Uterus (tissue), 4 donors: ENCODE data around the gene C2orf78. TPM values are rescaled to one million over a fixed set of nuclear protein-coding genes. Genes with fewer than 3 reads are reported as not detected.
"Not testable (repeated sequence)": the region's sequence is repeated elsewhere in the genome, so short reads cannot be mapped to it uniquely, and the experiment has no call there.

Source experiments
- DNase-seq, 2 donors: peaks; one replicate each; pipeline ENCODE4 v3.0.0-alpha.2; 2019 to 2020
- H3K27ac ChIP-seq, 2 donors: fragments of 200-600 bp; sonication (generic); 1 replicate in 1 of 2; 2 replicates in 1 of 2; pipeline ENCODE4 v1.5.1; 2016 to 2018
- H3K27me3 ChIP-seq, 2 donors: fragments of 200-600 bp; sonication (generic); one replicate each; pipeline ENCODE4 v1.5.1; 2018 to 2019; ENCODE audit warnings: control low read depth in 1 of 2
- H3K36me3 ChIP-seq, 2 donors: fragments of 200-600 bp; sonication (generic); one replicate each; pipeline ENCODE4 v1.5.1; 2019; ENCODE audit warnings: control low read depth in 1 of 2
- H3K4me1 ChIP-seq, 2 donors: fragments of 200-600 bp; sonication (generic); one replicate each; pipeline ENCODE4 v1.5.1; 2018 to 2019; ENCODE audit warnings: control low read depth in 1 of 2
- H3K4me3 ChIP-seq, 2 donors: fragments of 200-600 bp; sonication (generic); 1 replicate in 1 of 2; 2 replicates in 1 of 2; pipeline ENCODE4 v1.5.1; 2018 to 2019; ENCODE audit warnings: mild to moderate bottlenecking in 1 of 2
- H3K9me3 ChIP-seq, 2 donors: fragments of 200-600 bp; sonication (generic); one replicate each; pipeline ENCODE4 v1.5.1; 2019; ENCODE audit warnings: control low read depth in 1 of 2
- POLR2A ChIP-seq, 2 donors: fragments of 450-650 bp; IDR thresholded peaks; one replicate each; pipeline ENCODE4 v1.6.1; 2016; ENCODE audit warnings: antibody characterized with exemption in 2 of 2, mild to moderate bottlenecking in 1 of 2, moderate library complexity in 1 of 2
- intact Hi-C: fragments of 100-400 bp; cut with DNase I; formaldehyde crosslinking; loops from one replicate; pipeline ENCODE4 v1.15.1; 2023; ENCODE audit warnings: low total_unique reads
- total RNA-seq, 4 donors: library from RNA; depleted of rRNA in 3 of 4; stranded (reverse); fragments of >200 nt in 3 of 4; gene quantifications; one replicate each; pipeline versions ENCODE4 v1.1.0 to v1.2.4, GENCODE V29; 2014 to 2023
- TF ChIP-seq, protein P1 (sequence below), 4 experiments: fragments of 200-600 bp in 2 of 4; fragments of 450-650 bp in 2 of 4; sonication (generic) in 2 of 4; IDR thresholded peaks; one replicate each; pipeline ENCODE4 v1.5.1; 2016 to 2019; ENCODE audit warnings: antibody characterized with exemption in 4 of 4, mild to moderate bottlenecking in 2 of 4, moderate library complexity in 1 of 4
- donor health status: DM: yes; HTN: yes; CAD: no.

The C2orf78 gene, protein sequence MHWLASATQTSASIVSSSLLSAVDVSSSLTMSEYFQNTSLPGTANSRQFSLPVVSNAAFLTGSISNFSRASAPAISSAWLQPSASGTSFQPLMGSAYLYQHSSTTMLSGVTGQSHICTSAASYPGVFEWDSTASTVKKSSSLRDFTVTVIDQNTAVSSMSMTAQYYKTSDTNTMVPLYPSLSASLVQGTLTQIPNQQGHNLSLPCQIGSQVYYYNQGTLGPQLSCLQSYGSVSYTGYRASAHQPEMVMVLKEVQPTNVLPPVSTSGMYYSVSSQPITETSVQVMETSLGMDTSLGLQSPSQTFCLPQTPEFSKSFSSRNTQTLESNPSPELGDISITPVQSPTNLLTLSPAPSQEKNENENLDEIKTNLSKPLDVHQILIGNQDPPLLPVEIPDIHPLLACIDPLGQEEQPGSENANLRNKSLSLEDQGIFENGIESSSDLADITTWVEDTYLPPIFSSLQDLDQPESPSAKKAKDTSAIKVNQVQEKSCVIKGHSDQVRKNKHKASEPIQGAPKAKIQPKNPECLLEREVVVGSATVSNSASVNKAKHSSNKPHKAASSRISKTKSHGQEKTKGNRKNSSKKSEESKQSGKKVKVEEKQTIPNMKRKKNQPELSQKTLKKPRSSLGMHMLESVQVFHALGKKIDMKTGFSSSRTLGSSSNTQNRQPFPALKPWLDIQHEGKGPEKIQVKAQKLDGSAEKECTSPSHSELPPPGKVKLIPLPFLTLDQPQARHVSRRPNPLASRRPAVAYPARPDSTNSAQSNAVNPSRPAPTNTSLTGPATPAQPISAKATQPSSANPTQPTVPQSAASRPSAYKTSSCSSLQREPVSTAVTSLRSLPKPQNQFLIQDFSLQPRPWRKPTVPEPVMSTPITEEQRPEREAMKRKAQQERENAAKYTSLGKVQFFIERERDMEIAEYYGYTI
- total RNA-seq: not detected

DNA sequence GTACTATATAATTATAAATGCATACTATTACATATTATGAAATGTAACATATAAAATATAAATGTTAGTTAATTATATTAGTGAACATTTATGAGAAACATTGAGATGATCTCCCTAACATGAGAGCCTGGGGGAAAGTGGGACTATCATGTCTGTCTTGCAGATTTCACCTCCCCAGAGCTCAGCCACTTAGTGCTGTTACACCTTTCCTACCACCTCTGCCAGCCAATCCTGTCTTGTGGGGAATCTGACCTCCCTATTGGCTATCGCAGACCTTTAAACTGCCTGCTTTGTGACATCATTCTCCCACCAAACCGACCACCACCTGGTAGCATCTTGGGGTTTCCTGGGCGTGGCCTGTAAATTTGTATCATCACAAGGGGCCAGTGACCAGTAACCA lies at the start of gene C2orf78:
TSS of gene C2orf78 (plus strand) at position 301 of the 400 bp plus-strand sequence. CDS start 127 bp downstream, outside the sequence.
- H3K27me3 ChIP-seq, H3K27ac ChIP-seq, H3K9me3 ChIP-seq, H3K4me1 ChIP-seq, H3K36me3 ChIP-seq, DNase-seq, H3K4me3 ChIP-seq, intact Hi-C loops: not testable (repeated sequence)

DNA sequence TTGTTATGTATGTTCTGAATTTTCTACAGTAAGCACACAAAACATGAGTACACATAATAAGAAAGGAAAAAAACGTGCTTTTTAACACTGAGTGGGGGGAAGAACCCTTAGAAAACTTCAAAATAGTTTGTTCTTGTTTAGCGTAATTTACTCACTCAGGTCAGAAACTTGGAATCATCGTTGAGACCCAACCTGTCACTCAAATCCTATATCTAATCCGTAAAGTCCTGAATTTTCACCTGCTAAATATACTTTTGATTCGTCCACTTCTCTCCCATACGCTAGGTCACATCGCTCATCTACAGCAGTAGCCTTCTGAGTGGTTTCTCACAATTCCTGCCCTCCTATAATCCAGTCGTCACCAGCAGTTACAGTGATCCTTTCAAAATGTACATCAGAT lies 47.6 kb upstream of the C2orf78 start:
- no peaks in the 10 kb centered on the region for H3K4me1 ChIP-seq
- no peaks in the 10 kb centered on the region for H3K27me3 ChIP-seq
- TF ChIP-seq POLR2A (IDR thresholded peaks at IDR 0.05): no peak
- DNase-seq: no peak
- peak overlapping the region; percentile 64 to 80 for H3K4me3 ChIP-seq
- peak overlapping the region; percentile 67 to 70 for H3K27ac ChIP-seq
- H3K9me3 ChIP-seq: no peaks in the 10 kb centered on the region
- intact Hi-C loops: no loop called here
- no peaks in the 10 kb centered on the region for H3K36me3 ChIP-seq

DNA sequence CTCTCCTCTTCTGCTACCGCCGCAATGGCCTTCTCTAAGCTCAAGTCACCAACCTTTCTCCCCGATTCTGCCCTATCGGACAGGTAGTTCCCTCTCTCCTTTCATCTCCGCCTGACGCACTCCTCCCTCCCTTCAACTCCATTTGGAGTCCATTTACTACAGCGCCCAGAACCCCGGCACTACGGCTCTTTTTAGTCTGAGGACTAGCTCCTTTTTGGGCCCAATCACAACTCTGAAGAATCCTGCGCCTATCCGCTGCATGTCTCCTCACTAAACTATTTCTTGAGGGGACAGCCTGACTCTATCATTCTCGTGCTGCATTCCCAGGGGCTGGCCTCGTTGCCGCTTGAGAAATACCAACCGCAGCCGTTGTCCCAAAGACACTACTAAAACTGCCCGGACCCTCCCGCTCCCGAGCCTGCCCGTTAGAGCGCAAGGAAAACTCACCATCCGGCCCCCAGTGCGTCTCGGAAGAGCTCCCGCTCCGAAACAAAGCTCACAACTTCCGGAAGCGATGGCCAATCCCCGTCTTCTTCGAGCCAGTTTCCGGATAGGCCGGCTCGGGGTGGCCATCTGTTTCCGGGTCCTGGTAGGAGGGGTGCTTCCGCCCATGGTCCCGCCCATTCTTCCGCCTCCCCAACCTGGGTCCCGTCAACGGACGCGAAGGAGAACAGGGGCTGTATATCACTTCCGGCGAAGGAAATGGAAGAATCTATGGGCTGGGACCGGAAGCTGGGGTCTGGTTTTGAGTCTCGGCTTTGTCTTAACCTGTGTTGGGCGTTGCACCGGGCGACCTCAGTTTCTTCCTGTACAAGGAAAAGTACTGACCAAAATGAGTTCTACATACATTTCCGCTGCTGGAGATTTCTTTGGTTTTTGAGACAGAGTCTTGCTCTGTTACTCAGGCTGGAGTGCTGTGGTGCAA lies 46.9 kb upstream of the C2orf78 start, which contains the start of gene TPRKB:
TSS of gene TPRKB (minus strand) at position 491 of the 925 bp plus-strand sequence. CDS start 2,776 bp downstream, outside the sequence.
- TF ChIP-seq, protein P1, sequence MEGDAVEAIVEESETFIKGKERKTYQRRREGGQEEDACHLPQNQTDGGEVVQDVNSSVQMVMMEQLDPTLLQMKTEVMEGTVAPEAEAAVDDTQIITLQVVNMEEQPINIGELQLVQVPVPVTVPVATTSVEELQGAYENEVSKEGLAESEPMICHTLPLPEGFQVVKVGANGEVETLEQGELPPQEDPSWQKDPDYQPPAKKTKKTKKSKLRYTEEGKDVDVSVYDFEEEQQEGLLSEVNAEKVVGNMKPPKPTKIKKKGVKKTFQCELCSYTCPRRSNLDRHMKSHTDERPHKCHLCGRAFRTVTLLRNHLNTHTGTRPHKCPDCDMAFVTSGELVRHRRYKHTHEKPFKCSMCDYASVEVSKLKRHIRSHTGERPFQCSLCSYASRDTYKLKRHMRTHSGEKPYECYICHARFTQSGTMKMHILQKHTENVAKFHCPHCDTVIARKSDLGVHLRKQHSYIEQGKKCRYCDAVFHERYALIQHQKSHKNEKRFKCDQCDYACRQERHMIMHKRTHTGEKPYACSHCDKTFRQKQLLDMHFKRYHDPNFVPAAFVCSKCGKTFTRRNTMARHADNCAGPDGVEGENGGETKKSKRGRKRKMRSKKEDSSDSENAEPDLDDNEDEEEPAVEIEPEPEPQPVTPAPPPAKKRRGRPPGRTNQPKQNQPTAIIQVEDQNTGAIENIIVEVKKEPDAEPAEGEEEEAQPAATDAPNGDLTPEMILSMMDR (IDR thresholded peaks at IDR 0.05): peak in 1 of 4 experiments; percentile 21
- peak in 1 of 2 donors; percentile 58 for TF ChIP-seq POLR2A (IDR thresholded peaks at IDR 0.05)
- H3K27me3 ChIP-seq: no peaks in the 10 kb centered on the region
- no peaks in the 10 kb centered on the region for H3K36me3 ChIP-seq
- peak; percentile 95 to 96 for DNase-seq
- H3K9me3 ChIP-seq: no peaks in the 10 kb centered on the region
- H3K27ac ChIP-seq: peak within 1 kb of the TSS; percentile 67 to 70
- H3K4me3 ChIP-seq: peak within 1 kb of the TSS; percentile 64 to 80
- H3K4me1 ChIP-seq: no peaks in the 10 kb centered on the region
- intact Hi-C loops: no loop called here

DNA sequence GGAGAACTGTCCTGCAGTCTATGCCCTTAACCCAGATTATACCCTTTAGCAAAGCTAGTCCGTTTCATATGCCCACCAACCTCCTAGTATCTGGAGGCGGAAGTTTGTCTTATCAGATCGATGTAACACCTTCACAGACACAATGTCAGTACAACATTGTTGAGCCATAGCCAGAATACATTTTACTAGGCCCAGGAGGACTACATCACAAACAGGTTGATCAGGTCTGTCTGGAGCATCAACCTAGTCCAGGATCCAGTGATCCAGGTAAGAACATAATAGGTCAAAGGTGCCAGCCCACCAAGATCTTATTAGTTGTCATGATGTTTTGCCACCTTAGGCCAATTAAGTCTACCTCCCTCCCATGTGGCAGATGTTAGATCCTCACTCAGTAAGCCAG lies 44.9 kb upstream of the C2orf78 start:
- H3K36me3 ChIP-seq: no peaks in the 10 kb centered on the region
- no peak overlapping the region for H3K4me3 ChIP-seq
- no peaks in the 10 kb centered on the region for H3K27me3 ChIP-seq
- DNase-seq: no peak
- intact Hi-C loops: no loop called here
- H3K27ac ChIP-seq: no peak overlapping the region
- TF ChIP-seq POLR2A (IDR thresholded peaks at IDR 0.05): no peak
- TF ChIP-seq, protein P1 (IDR thresholded peaks at IDR 0.05): no peak
- H3K4me1 ChIP-seq: no peaks in the 10 kb centered on the region
- no peaks in the 10 kb centered on the region for H3K9me3 ChIP-seq

DNA sequence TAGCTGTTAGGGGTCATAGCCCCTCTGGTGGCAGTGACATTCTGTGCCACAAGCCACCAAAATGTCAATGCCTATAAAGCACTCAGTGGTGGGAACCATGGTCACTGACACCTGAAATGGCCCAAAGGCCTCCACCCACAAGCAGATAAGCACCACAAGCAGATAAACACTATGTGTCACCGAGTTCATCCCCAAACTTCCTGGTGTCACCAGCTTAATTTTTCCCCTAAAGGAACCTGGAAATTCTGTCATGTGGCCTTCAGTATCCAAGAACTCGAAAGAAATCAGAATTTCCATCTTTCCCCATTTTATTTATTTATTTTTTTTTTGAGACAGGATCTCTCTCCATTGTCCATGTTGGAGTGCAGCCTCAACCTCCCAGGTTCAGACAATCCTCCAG lies 43.2 kb upstream of the C2orf78 start:
- intact Hi-C loops: no loop called here
- H3K27ac ChIP-seq: no peak overlapping the region

More for the DNA sequence above, 43.2 kb upstream of the C2orf78 start:
- TF ChIP-seq, protein P1 (IDR thresholded peaks at IDR 0.05): no peak
- TF ChIP-seq POLR2A (IDR thresholded peaks at IDR 0.05): no peak
- H3K27me3 ChIP-seq: no peaks in the 10 kb centered on the region
- H3K4me1 ChIP-seq: no peaks in the 10 kb centered on the region
- H3K9me3 ChIP-seq: no peaks in the 10 kb centered on the region
- H3K4me3 ChIP-seq: no peak overlapping the region
- DNase-seq: no peak
- H3K36me3 ChIP-seq: no peaks in the 10 kb centered on the region
